ENCODE measurements around the gene RRBP1.
A peak's percentile ranks its signal among the peaks of the same experiment; 100 is the strongest.

The RRBP1 gene

DNA sequence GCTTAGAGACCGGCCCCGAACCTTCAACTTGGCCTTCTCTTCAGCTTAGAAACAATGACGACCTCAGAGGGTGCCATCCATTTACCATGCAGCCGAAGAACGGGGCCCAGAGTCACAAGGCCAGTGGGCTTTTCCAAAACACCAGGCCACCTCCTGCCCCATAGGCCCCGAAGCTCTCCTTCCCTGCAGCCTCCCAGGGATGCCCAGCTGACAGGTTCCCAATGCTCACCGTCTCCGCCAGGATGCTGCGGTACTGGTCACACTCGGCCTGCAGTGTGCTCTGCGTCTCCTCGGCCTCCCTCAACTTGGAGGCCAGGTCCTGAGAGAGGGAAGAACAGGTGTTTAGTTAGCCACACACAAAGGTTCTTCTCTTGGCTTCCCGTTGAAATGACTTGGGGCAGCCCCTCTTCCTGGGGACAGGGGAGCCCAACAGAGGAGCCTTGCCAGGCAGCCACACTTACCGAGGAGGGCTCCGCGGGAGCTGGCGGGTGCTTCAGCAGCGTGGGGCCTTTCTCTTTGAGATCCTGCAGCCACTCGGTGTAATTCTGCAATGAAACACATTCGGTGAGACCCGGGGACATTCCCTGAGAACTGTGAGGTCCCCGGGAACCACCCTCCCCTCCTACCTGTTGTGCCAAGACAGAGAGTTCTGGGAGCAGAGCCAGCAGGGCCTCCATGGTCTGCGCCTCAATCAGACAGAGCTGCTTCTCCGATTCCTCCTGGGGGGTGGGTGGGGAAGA lies 60.6 kb downstream of the RRBP1 start:
- no peak for DNase-seq (ENCODE audit: low read depth in 2 of 2)

DNA sequence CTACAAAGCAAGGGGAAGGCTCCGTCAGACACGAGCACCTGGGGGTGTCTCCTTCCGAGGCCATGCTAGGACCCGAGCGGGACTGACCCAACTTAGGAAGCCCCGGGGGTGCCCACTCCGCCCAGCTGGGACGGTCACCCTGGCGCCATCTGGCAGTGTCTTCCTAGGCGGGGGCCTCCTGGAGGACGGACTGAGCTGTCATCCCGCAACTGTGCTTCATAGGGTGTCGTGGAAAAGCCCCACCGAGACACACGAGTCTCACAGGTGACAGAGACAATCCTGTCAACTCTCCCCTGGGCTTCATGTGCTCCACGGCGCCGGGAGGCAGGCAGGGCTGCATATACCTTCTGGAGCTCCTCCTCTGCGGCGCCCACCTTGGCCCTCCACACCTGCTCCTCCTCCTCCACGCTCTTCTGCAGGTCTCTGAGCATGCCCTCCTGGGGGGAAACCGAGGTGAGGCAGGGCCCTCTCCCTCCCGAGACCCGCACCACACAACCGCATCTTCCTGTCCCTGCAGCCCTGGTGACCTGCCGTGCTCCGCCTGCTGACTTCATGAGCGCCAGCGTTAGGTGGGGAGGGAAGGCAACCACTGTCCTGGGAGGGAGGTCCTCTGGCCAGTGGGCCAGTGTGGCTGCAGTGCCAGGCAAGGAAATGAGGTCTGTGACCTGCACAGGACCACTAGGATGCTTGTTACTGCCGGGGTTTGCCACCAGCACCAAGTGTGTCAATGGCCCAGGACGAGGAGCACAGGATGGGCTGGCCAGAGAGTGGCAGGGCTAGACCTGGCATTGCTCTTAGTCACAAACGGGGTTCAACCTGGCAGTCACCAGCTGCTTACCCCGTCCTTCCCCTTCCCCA lies 61.4 kb downstream of the RRBP1 start:
- no peak for DNase-seq (ENCODE audit: low read depth in 2 of 2)

DNA sequence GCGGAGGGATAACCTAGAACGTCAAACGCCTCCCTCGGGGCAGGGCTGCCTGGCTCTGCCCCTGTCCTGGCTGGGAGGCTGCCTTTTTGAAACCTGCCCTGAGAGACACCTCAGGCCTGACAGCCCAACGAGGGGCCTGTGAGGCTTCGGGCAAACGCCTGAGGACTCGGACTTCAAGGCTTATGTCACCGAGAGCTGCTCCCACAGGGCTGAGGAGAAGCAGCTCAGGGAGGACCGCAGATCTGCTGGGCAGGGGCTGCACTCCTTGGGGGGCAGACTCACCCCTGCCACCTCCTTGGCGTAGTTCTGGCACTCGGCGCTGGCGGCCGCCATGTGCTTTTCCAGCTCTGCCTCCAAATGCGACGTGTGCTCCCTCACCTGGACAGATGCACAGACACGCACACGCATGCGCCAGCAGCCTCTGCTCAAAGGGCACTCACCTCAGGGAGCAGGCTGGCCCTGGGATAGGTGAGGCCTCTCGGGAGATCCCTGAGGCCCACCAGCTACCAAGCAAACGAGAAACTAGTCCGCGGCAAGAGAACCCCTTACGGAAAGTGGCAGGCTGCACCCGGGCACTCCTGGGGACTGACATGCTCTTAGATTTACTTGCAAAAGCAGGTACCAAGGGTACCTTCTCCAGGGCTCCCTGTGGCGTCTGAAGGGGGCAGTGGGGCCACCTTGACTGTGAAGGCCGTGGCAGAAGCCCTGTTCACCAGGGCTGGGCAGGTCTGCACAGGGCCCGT lies 62.5 kb downstream of the RRBP1 start:
- DNase-seq (ENCODE audit: low read depth in 2 of 2), result no peak

DNA sequence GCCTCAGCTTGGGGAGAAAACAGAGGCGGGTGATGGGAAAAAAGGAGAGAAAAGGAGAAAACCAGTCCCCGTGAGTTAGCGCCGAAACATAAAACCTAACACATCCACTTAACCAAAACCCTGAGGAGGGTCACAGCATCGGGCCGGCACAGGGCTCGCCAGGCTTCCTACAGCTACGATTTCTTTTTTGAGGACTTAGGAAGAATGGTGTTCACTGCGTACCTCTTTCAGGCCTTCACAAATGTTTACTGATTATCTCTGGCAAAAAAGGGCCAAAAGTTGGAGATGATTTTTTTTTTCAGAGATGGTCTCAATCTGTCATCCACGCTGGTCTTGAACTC lies 63.4 kb downstream of the RRBP1 start:
- DNase-seq (ENCODE audit: low read depth in 2 of 2), result no peak

DNA sequence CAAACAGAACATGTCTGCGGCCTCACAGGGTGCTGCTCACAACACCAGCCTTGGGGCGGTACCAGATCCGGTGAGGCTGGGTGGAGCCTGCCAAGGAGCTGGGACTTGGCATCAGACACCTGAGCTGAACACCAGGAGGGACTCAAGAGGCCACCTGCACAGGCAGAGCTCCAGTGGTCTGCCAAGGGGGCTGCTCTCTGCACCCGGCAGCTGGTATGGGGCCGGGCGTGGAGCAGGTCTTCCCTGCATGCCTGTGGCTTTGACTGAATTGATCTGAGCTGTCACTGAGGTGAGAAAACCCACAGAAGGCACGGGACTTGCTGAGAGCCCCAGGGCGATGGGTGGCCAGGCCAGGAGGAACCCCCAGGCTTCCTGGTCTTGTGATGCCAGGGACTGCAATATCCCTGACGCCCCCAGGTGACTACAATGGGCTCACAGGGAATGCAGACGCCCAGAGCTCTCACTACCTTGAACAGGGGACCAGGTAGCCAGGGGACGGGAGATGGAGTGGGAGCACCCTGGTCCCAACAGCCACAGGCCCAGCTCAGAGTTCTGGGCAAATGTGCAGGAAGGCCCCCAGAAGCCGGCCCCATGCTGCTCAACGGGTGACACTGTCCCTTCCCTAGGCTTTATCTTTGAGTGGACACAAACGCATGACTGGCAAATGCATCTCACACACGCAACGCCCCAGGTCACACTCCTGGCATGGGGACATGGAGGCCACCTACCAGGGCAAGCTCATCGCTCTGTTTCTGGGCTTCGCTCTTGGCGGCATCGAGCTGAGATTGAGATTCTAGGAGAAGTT lies 64.0 kb downstream of the RRBP1 start:
- DNase-seq (ENCODE audit: low read depth in 2 of 2), result no peak

- peak in 1 of 2 donors; percentile 25 for DNase-seq (ENCODE audit: low read depth in 2 of 2)
These were observed 64.7 kb downstream of the RRBP1 start for GRCh38 chr20:17617212-17617867.

DNA sequence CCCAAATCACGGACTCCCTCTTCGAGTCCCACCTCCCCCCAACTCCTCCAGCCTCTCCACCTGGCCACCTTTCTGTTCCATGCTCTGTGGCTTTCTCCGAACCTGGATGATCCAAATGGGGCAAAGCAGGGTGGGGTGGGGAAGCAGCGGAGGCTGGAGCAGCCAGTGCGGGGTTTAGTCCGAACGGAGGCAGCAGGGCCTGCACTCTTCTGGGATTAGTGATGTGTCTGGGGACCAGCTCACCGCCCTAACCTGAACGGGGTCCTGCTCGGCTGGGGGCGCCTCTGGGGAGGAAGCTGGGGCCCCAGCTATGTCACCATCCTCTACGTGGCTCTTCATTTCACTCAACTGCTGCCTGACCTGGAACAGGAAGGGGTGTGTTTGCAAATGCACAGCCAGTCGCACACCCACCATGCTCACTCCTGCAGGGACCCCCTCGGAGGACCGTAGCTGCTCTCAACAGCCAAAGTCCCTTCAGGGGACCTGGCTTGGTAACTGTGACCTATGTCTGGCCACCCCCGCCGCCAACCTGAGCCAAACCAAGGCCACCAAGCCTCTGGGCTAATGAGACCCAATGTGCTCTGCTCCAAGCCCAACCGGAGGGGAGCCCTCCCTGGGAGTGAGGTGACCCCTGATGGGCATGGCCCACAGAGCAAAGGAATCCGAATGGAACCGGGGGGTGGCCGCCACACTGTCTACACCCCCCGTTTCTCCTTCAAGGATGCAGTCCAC lies 65.4 kb downstream of the RRBP1 start:
- no peak for DNase-seq (ENCODE audit: low read depth in 2 of 2)

DNA sequence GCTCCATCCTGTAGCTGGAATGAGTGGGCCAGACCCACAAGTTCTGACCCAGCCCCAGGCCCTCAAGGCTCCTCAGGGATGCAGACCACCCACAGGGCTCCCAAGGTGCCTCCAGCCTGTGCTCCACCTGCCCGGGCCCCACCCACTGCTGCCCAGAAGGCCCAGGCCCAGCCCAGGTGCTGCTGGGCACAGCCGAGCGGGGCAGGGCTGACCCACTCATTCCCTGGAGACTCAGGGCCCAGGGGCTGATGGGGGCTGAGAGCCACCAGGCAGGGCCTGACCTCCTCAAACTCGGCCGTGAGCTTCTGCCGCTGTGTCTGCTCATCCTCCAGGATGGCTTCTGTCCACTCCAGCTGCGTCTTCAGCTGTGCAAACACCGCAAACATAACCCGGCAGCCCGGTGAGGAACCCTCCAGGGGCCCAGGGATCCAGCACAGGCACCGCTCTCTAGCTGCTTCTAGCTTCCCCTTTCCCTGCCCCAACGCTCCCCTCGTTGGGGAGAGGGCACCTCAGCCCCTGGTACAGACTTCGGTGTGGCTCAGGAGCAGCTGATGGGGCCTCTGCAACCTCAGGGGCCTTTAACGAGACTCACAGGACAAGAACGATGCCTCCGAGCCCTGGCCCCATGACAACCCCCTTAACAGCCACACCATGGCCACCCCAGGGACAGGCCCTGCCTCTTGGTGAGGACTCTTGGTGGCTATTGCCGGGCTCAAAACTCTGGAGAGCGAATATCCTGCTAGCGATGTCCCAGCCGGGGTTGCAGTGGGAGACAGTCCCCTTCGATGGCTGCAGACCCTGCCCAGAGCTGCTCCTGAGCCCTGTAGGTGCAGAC lies 66.2 kb downstream of the RRBP1 start:
- DNase-seq (ENCODE audit: low read depth in 2 of 2), result no peak

DNA sequence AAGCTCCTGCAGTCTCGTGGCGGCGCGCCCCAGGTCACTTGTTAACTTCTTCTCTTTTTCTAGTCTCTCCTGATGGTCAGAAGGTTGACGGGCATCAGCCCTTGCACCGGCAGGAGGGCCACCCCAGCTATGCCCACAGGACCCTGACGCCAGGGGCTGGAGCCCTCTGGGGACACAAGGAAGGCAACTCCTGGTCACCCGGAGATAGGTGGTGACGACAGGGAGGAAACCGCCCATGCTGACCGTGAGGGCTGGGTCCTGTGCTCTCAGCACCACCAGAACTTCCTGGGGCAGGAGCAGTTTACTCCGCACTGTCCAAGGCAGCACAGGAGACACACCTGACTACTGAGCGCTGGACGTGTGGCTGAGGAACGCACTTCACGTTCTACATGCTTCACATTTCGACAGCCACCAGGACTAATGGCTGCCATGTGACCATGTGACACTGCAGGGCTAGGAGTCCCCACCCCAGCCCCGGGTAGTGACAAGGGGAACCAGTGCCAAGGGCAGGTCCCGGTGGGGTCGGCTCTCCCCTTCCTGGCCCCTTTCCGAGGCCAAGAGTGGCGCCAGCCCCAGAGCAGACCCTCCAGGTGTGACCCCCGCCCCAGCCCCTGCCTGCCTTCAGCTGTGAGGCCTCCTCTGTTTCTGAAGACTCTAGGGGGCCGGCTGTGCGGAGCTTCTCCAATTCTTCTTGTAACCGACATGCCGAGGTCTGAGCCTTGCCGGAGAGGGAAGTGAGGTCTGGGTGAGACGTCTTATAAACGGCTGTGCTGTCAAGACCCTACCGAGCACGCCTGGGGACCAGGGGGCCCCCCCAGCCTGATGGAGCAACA lies 67.0 kb downstream of the RRBP1 start:
- no peak for DNase-seq (ENCODE audit: low read depth in 2 of 2)

- no peak for DNase-seq (ENCODE audit: low read depth in 2 of 2)
These were observed 67.7 kb downstream of the RRBP1 start for GRCh38 chr20:17614176-17614811.

DNA sequence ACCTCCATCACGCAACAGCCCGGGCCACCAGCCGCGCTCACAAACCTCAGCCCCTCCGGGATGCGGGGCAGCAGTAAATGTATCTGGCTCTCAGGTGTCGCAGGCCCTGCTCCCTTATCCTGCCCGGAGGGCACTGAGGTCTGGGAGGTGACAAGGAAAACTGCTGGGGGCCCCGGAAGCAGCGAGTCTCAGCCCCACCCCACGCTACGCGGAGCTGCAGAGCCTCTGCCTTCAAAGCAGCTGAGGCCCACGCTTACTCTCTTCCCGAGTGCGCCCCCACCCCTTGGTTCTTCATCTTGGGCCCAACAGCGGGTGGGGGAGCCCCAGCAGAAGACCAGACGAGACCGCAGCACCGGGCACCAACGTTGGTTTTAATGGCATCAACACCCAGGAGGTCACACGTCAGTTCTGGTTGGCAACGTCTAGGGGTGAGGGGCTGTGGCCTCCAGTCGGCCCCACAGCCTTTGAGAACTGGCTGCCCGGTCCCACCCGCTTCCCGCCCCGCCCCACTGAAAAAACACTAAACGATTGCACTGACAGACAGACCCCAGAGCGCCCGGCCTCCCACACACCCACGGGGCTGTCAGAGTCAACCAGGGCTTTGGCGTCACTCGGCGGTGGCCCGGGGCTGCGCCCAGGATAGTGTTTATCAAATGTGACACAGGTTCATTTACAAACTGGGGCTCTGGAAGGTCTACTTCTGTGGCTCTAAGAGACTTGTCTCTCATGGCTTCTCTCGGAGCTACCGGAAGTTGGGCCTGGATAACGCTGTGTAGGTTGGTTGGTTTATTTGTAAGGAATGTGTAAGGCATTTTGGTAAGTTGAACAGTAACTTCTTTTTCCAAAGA lies 68.5 kb downstream of the RRBP1 start:
- DNase-seq (ENCODE audit: low read depth in 2 of 2), result no peak

DNA sequence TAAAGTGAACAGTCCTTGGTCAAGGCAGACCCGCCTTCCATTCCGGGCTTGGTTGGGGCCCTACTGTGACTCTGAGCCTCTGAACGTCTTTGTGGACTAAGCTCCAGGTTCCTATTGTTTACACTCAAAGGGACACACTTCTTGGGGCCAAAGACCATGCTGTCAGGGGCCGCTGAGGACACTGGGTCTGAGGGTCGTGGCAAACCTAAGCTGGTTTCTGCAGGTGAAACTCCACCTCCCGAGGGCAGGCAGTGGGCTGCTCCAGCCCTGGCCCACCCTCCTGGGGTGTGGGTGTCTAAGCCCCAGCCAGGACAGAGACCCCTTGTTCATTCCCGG lies 69.1 kb downstream of the RRBP1 start:
- DNase-seq (ENCODE audit: low read depth in 2 of 2), result no peak

GRCh38 chr20:17612287-17612991 lies 69.6 kb downstream of the RRBP1 start:
- no peak for DNase-seq (ENCODE audit: low read depth in 2 of 2)

DNA sequence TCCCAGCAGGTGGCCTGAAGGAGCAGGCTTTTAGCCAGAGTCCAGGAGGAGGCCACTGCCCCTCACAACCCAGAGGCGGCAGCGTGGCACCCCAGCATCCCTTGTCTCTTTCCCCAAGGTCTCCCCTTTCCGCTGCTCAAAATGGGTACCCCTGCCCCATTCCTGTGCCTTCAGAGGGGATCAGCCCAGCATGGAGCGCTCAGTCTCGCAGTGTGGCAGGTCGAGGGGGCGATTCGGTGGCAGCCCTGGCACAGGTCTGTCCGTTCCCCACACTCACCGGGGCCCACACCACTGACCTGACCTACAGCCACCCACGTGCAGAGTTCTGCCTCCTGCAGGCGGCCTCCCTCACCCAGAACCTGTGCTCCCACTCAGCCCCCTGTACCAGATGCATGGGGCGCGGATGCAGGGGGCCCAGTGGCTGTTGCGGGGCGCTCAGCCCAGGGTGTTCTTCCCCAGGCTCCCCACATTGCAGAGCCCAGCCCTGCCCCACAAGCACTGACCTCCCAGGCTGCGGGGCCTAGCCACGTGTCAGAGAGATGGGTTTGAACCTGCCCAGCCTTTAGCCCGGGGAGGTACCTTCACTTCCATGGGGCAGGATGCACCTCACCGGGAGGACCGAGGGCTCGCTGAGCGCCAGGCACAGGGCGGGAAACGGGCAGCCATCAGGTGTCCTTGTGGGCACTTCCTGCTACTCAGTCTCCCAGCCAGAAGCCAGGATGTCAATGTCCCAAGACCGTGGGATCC lies 70.3 kb downstream of the RRBP1 start:
- DNase-seq (ENCODE audit: low read depth in 2 of 2), result no peak

DNA sequence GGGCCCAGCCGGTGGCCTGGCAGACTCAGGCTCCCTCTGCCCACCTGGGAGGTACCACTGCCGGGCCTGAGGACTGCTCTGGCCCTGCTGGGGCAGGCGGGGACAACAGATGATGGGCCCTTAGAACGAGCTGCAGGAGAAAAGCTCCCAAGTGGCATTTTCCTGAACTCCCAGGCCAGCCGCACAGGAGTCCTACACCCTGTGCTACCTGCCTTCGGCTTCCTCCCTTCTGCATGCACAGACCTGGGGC lies 70.8 kb downstream of the RRBP1 start:
- DNase-seq (ENCODE audit: low read depth in 2 of 2), result no peak

- peak in 1 of 2 donors; percentile 36 for DNase-seq (ENCODE audit: low read depth in 2 of 2)
These were observed 71.3 kb downstream of the RRBP1 start for GRCh38 chr20:17610566-17611289.

Data from stimulated activated CD4-positive, alpha-beta T cell treated with anti-CD3 and anti-CD28 coated beads, Interleukin-15, amount 100 ng/mL, for 48 hours (primary cell).